ENCODE results near the gene AMT. TPM values are rescaled to one million over a fixed set of nuclear protein-coding genes. Genes with fewer than 3 reads are reported as not detected.
A peak's percentile ranks its signal among the peaks of the same experiment; 100 is the strongest.

The AMT gene, protein sequence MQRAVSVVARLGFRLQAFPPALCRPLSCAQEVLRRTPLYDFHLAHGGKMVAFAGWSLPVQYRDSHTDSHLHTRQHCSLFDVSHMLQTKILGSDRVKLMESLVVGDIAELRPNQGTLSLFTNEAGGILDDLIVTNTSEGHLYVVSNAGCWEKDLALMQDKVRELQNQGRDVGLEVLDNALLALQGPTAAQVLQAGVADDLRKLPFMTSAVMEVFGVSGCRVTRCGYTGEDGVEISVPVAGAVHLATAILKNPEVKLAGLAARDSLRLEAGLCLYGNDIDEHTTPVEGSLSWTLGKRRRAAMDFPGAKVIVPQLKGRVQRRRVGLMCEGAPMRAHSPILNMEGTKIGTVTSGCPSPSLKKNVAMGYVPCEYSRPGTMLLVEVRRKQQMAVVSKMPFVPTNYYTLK
- 0.58 and 1.0 TPM in 2 replicates for total RNA-seq (2014; rRNA removed; shearing (Covaris generic))
- polyA plus RNA-seq (2015; cell fraction: cytosol; rRNA removed): 0.27 and 0.47 TPM in 2 replicates
- 14.8 and 18.1 TPM in 2 replicates for polyA plus RNA-seq (2015; cell fraction: nucleus; rRNA removed)

DNA sequence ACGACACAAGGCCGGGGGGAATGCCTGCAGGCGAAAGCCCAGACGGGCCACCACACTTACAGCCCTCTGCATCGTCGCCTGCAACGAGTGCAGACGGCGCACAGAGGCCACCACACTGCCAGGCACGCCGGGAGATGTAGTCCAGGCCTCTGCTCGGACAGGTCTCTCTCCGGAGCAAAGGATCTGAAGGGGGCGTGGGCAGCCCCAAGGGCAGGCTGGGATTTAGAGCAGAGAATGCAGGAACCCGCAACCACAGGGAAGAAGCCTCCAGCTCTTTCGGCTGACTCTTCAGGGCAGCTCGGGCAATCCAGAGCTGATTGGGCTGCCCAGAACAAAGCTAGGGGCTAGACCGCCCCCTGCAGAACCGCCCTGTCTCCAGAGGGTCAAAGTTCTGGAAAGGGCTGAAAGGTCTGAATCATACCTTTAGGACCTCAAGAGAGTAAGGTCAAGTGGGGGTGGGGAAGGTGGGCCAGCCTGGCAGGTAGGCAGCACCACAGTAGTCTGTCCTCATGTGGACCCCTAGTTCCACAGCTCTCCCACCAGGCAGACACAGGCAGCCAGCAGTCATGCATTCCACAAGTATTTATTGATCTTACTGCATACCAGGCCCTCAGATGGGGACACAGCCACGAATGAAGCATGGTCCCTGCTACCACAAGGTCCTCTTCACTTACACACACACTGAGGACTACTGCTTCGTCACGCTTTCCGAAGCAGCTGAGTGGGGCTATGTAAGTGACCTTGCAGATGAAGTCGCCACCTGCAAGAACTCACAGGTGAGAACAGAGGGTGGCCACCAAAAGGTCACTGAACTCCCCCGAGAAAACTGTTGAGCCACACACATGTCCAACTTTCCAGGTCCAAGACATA lies at the start of gene AMT:
Gene AMT, minus strand, starts transcription at position 95 of the 870 bp plus-strand sequence. Its CDS starts 23 bp downstream, at position 72.
- DNase-seq (ENCODE audit: low read depth): no peak

DNA sequence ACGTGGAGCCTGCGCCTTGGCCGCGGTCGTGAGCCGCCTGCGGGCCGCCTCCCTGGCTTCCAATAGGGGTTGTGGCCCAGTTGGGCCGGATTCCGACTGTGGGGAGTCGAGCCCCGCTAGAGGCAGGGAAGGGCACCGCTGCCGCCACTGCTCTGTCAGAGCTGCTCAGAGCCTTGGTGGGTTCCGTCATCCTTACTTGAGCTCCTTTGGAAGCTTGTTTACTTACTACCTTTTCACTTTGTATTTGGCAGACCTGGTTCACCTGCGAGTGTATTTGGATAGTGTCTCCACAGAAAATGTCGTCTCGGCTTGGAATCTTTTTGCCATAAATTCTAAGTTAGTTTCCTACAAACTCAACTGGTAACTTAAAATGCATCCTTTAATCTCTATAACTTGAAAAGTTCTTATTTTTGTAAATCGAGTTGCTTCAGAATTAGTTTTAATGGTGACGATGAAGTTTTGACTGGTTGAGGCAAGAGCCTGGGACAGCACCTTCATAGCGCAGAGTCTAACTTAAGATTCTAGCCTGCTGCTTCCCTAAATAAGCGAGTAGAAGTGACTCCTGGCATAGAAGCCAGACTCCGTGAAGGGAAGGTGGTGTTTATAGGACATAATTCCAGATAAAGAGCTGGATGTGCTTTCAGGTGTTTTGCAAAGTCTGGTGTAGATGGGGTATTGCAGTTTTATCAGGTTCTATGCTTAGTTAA lies 48.6 kb upstream of the AMT start:
- no peak for DNase-seq (ENCODE audit: low read depth)

DNA sequence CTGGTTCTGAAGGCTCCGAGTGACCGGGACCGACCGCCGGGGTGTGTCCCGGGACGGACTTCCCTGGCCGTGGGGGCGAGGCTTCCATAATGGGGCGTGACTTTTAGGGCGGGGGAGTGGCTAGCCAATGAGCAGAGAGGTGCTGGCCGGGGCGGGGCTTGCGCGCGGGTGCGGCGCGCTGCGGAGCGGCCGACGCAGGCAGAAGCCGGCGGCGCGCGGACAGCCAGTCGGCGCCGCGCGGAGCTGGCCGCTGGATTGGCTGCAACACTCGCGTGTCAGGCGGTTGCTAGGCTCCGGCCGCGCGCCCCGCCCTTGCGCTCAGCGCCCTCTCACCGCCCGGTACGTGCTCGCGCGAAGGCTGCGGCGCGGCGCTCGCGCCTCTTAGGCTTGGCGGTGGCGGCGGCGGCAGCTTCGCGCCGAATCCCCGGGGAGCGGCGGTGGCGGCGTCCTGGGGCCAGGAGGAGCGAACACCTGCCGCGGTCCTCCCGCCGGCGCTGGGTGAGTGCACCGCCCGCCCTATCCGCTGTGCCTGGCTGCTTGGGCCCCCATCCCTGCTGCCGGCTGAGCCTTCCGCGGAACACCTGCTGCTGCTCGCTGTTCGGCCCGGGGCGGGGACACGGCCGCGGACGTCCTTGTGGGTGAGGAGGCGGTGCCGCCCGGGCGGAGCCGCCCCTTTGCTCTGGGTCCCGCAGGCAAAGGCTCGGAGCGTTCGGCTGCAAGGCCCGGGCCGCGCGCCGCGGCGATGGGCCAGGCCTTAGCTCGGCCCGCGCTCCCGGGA lies 47.9 kb upstream of the AMT start, which contains the start of gene DAG1:
Gene DAG1, plus strand, starts transcription at position 332 of the 778 bp plus-strand sequence. CDS start 40,268 bp downstream, outside the sequence.
- DNase-seq (ENCODE audit: low read depth): peak; percentile 94

DNA sequence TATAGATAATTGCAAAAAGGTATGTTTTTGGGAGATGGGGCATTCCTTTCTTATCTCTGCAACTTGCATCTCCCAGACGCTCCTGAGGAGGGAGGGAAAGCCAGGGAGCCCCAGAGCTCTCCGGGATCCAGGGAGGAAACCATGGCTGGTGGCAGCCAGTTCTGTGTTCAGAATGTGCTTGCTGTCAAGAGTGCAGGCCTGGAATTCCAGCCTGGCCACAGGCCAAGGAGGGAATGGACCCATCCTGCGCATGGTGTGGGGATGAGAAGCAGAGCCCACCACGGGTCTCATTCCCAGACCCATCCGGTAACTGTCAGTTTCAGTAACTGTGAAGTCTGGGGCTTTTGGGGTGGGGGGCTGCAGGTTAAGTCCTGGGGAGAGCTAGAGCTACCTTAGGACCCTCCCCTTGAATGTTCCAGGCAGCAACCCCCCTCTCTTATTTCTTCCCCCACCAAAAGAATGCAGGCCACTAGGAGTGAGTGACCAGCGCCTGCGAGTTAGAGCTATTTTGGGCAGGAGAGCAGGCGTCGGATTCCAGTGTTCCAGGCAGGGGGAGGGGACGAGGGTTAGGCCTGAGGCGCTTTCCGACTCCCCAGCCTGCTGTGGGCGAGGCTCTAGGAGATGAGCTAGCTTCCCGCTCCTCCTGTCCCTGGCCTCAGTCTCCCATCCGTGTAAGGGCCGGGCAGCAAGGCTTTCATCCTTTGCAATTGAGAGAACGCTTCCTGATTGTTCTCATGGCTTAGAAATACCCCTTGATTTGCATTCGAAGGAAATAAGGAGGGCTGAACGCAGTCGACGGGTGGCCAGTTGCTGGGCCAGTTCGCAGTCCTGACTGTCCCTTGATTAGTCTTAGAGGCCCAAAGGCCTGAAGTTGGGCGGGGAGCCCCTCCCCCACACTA lies 47.0 kb upstream of the AMT start:
- peak; percentile 71 for DNase-seq (ENCODE audit: low read depth)

DNA sequence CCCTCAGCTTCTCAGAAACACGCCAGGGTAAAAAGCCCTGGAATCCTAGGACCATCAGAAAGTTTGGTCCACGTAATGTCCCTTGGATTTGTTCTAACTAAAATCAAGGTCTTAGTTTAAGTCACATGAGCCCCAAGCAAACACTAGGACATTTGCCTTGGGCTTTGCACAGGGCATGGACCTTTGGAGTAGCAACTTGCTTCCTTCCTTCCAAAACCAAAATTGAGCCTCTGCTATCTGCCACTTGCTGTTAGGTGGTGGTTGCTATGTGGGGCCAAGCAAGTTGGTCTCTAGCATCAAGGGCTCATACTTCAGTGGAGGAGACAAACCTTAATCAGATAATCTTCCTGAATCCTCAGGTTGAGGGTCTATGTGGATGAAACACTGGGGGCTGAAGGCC lies 43.8 kb upstream of the AMT start:
- DNase-seq (ENCODE audit: low read depth): no peak

DNA sequence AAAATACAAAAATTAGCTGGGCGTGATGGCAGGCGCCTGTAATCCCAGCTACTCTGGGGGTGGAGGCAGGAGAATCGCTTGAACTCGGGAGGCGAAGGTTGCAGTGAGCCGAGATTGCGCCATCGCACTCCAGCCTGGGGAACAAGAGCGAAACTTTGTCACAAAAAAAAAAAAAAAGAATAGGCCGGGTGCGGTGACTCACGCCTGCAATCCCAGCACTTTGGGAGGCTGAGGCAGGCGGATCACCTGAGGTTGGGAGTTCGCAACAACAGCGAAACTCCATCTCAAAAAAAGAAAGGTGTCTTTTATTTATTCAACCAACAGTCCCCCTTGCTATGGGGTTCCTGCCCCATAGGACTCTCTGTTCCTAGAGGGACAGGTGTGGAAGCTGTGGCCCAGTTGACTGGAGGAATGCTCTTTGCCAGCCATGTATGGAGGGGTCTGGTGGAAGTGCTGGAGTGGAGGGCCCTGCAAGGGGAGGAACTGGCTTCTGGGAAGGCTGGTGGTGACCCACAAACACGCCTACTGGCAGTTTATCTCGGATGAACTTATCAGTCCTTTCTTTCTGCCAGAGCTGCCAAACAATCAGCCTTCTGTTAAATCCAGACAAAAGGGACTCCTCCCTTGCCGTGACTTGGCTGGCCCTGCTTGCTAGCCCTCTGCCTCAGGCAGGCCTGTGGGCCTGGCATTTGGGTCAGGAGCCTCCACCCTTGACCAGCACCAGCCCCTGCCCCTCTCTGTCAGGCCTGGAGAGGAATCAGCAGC lies 43.2 kb upstream of the AMT start:
- no peak for DNase-seq (ENCODE audit: low read depth)

DNA sequence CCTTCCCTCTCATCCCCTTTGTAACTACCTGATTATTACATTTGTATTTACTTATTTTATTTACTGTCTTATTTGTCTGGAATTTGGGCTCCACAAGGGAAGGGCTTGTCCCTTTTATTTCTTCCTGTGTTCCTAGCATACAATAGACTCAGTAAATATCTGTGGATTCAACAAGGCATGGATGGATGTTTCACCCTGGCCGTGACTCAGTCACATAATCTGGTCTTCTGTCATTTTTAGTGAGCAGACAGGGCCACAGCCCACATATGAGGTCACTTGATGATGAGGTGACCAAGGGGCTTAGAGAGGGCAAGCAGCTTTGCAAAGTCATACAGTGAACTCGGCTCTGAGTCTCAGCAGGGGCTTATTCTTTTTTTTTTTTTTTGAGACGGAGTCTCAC lies 39.9 kb upstream of the AMT start:
- DNase-seq (ENCODE audit: low read depth): peak; percentile 27

DNA sequence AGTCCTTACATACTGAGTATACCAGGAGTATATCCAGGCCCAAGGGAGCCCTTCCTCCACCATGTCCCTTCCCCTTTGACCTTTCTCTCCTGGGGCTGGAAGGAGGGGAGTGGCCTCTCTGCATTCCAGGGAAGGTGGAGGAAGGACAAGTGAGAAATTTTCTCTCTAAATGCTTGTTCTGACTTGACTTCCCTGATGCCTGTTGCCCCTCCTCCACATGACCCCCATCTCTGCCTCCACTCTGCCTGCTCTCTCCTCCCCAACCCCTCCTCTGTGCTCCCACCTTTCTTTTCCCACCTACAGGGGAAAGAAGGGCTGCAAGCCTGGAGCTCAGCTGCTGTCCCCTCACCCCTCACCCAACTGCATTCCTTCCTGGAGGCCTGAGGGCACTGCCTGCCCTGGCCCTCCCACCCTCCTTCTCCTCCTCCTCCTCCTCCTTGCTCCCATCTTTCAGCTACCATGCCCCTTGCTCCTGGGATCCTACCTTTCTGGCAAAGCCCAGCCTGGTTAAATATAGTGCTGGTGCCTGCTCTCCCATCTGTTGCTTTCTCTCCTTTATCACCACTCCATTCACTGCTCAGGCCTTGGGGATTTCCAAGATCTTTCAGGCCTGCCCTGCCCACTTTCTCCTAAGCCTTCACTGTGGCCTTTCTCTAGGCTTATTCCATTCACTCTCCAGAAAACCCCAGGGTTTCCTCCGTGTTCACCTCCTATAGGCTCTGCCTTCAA lies 39.3 kb upstream of the AMT start:
- DNase-seq (ENCODE audit: low read depth): no peak

DNA sequence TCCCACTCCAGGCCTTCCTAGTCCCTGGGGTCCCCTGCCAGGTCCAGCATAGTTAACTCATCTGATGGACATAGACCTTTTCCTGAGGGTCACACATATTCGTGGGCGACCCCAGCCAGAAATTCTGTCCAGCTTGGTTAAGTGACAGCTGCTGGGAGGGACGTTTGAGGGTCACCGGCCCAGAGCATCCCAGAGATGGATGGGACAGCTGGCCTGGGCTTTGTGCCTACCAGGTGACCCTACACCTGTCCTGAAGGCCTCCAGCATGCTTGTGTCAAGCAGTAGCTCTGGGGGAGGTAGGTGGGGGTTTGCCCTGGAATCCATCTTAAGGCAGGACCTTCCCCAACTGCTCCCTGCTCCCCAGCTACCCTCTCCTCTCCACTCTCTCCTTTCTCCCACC lies 38.7 kb upstream of the AMT start:
- DNase-seq (ENCODE audit: low read depth): no peak

DNA sequence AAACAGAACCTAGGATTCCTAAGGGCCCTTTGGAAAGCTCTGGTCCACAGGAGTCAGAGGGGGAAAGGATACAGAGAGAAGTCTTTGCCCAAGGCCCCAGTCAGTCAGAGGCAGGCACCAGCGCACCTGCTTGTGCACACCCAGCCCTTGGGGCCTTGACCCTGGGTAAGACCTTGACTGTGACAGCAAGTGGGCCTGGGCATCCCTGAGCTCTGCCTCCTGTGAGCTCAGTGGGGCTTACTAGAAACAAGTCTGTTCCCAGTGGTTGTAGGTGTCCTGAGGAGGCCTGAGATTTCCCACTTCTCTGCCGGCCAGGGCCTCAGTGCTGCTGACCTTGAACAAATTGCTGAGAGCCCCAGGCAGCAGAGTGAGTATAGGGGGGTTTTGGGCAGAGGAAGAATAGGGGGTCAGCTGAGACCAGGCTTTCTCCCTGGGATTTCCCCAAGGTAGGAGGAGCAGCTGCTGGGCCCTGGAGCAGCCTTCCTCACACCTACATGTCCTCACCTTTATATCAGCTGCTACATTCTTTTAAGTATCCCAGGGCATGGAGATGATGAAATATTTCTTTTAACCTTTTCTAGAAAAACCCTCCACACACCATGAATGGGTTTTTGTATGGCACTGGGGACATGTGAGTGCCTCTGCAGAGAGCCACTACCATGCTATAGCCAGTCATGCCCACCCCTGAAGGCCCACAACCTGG lies 38.1 kb upstream of the AMT start:
- DNase-seq (ENCODE audit: low read depth): no peak

DNA sequence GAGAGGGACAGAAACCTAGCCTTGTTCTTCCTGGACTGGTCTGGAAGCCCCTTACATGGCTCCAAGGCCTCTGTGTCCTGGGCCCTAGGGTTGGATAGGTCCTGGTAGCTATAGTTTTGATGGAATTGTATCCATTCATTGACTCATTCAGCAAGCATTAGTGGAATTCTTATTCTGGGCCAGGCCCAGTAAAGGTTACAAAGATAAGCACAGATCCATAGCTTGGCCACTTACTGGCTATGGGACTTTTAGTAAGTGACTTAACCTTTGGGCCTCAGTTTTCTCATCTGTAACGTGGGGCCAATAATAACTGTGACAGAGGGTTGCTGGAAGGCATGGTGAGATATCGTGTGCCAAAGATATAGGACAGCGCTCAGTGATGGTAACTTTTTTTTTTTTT lies 34.2 kb upstream of the AMT start:
- peak; percentile 14 for DNase-seq (ENCODE audit: low read depth)

DNA sequence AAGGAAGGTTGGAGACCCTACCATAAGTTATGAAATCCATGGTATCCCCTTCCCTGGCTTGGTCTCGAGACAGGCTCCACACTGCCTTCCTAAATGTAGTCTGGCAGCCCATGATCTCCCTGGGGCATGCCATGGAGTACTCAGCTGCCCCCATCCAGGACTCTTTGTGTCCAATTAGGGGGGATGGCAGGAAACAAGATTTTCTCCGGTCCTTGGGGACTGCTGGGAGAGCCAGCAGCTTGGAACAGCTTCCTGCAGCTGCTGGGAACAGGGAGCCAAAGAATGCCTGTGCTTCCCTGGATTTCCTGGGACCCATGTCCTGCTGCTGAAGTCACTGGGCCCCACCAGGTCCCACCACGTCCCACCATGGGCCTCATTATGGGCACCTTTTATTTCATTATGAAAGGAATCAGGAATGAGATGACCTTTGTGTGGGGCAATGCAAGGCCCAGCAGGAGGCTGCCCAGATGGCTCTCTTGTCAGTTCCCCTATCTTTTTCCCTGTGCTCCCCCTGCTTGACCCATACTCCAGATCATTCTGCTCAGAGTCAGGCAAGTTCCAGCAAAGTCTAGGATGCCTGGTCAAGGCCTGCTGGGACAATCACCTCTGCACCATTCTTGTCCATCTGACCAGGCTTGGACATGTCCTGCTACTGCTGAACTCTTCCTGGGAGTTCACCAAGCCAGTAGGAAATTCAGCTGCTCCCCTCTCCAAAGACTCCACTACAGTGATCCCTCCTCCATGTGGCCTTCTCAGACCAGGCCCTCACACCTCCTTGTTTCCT lies 32.8 kb upstream of the AMT start:
- no peak for DNase-seq (ENCODE audit: low read depth)

DNA sequence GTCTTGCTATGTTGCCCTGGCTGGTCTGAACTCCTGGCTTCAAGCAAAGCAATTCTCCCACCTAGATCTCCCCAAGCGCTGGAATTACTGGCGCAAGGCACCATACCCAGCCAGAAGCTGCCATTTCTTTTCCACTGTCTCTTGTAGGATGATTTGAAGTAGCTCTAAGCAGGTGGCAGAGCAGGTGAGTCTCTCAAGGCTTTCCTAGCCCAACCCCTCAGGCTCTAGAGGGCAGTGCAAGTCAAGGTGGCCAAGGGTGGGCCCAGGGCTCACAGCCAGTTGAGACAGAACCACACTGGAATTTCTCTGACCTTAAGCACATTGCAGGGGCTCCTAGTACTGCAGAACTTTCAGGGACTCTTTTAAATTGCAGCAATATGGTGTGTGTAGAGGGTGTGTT lies 32.2 kb upstream of the AMT start:
- DNase-seq (ENCODE audit: low read depth): peak; percentile 26

DNA sequence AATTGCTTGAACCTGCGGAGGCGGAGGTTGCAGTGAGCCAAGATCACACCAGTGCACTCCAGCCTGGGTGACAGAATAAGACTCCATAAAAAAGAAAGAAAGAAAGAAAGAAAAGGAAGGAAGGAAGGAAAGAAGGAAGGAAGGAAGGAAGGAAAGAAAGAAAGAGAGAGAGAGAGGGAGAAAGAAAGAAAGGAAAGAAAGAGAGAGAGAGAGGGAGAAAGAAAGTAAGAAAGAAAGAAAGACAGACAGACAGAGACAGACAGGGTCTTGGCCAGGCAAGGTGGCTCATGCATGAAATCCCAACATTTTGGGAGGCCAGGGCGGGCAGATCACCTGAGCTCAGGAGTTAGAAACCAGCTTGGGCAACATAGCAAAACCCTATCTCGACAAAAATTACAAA lies 31.3 kb upstream of the AMT start:
- no peak for DNase-seq (ENCODE audit: low read depth)

DNA sequence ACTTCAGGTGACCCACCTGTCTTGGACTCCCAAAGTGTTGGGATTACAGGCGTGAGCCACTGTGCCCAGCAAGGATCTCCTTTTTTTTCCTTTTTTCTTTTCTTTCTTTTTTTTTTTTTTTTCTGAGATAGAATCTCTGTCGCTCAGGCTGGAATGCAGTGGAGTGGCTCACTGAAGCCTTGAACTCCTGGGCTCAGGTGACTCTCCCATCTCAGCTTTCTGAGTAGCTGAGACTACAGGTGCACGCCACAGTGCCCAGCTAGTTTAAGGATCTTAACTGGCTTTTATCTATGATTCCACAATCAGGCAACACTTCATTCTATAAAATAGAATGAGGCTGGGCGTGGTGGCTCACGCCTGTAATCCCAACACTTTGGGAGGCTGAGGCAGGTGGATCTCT lies 23.1 kb upstream of the AMT start:
- no peak for DNase-seq (ENCODE audit: low read depth)

DNA sequence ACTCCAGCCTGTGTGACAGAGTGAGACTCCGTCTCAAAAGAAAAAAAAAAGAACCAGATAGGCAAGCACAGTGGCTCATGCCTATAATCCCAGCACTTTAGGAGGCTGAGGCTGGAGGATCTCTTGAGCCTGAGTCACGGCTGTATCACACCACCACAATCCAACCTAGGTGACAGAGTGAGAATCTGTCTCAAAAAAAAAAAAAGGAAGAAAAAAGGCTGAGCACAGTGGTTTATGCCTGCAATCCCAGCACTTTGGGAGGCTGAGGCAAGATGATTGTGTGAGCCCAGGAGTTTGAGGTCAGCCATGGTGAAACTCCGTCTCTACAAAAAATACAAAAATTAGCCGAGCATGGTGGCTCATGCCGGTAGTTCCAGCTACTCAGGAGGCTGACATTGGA lies 12.5 kb upstream of the AMT start:
- peak; percentile 43 for DNase-seq (ENCODE audit: low read depth)

DNA sequence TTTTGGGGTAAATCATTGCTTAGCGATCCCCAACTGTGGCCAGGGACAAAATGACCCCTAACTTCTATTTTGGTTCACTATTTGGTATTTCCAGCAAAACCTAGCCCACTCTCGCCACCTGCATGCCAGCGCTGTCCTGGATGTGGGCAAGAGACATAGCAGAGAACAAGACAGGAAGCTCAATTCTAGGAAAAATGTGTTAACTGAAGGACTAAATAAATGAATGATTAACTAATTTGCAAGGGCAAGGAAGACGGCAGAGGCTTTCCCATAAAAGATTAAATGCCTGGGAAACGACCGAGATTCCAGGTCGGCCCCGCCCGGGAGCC lies 6.4 kb upstream of the AMT start:
- no peak for DNase-seq (ENCODE audit: low read depth)

All from HT1080 (cell line).